CD4-positive, CD25-positive, alpha-beta regulatory T cell (primary cell): ENCODE data around the gene NDP. TPM values are rescaled to one million over a fixed set of nuclear protein-coding genes. Genes with fewer than 3 reads are reported as not detected.

Experiments
- ATAC-seq, 2 donors: fragments of 150-1000 bp; cut with Tn5 transposase; one replicate each; pipeline ENCODE4 v1.10.0; 2021; ENCODE audit warnings: low read depth in 2 of 2, moderate number of reproducible peaks in 2 of 2, moderate library complexity in 1 of 2
- DNase-seq, 3 donors: peaks; one replicate each; pipeline versions ENCODE4 v3.0.0 to v3.0.0-alpha.2; 2012 to 2022; ENCODE audit warnings: mixed read lengths in 1 of 3
- H3K27ac ChIP-seq: one replicate; pipeline ENCODE4 v1.7.0; 2013; ENCODE audit warnings: mild to moderate bottlenecking, low read length; ENCODE audit not compliant: insufficient read depth, poor library complexity, severe bottlenecking
- H3K27me3 ChIP-seq: one replicate; pipeline ENCODE4 v1.7.0; 2013; ENCODE audit warnings: low read length; ENCODE audit not compliant: control insufficient read depth, insufficient read depth
- H3K36me3 ChIP-seq: one replicate; pipeline ENCODE4 v1.7.0; 2013; ENCODE audit warnings: mild to moderate bottlenecking, low read length, moderate library complexity; ENCODE audit not compliant: control insufficient read depth, insufficient read depth
- H3K4me1 ChIP-seq: 2 replicates; pipeline ENCODE4 v1.7.0; 2013; ENCODE audit warnings: mild to moderate bottlenecking, low read length; ENCODE audit not compliant: insufficient read depth, control insufficient read depth, poor library complexity, severe bottlenecking
- H3K4me3 ChIP-seq: one replicate; pipeline ENCODE4 v1.7.0; 2013; ENCODE audit warnings: low read depth, mild to moderate bottlenecking, low read length, moderate library complexity
- H3K9me3 ChIP-seq, 2 experiments: 1 replicate in 1 of 2; 2 replicates in 1 of 2; pipeline ENCODE4 v1.7.0; 2013; ENCODE audit warnings: low read length in 2 of 2, mild to moderate bottlenecking in 1 of 2, moderate library complexity in 1 of 2; ENCODE audit not compliant: control insufficient read depth in 2 of 2
- H3K27ac Mint-ChIP-seq, 3 donors: one replicate each; pipeline ENCODE4 v1.8.0; 2020 to 2022; ENCODE audit warnings: mild to moderate bottlenecking in 3 of 3, mixed read lengths in 3 of 3, moderate library complexity in 2 of 3
- H3K27me3 Mint-ChIP-seq: one replicate; pipeline ENCODE4 v1.8.0; 2022; ENCODE audit warnings: mild to moderate bottlenecking, mixed read lengths
- H3K36me3 Mint-ChIP-seq: one replicate; pipeline ENCODE4 v1.8.0; 2020; ENCODE audit warnings: mixed read lengths
- H3K4me1 Mint-ChIP-seq, 4 donors: one replicate each; pipeline ENCODE4 v1.8.0; 2020 to 2022; ENCODE audit warnings: mixed read lengths in 4 of 4, mild to moderate bottlenecking in 1 of 4
- H3K4me3 Mint-ChIP-seq, 4 donors: one replicate each; pipeline ENCODE4 v1.8.0; 2020 to 2022; ENCODE audit warnings: mild to moderate bottlenecking in 4 of 4, mixed read lengths in 4 of 4, moderate library complexity in 3 of 4
- H3K9me3 Mint-ChIP-seq, 7 donors: one replicate each; pipeline ENCODE4 v1.8.0; 2020 to 2022; ENCODE audit warnings: mixed read lengths in 7 of 7, mild to moderate bottlenecking in 3 of 7, moderate library complexity in 2 of 7
- polyA plus RNA-seq, 4 donors: library from polyadenylated mRNA; unstranded; fragments of 300-500 nt; fragmentation: Illumina TruSeq; gene quantifications; one replicate each; pipeline ENCODE4 v1.2.3, GENCODE V29; 2021
- total RNA-seq: library from RNA; stranded (reverse); gene quantifications from one replicate; pipeline ENCODE4 v1.2.3, GENCODE V29; 2022

The NDP gene
- total and polyA plus RNA-seq, 5 donors from 2014 or later, result not detected

- H3K9me3 Mint-ChIP-seq, result no peaks in the 10 kb centered on the region
- DNase-seq (no peak), ATAC-seq (no peak)
- H3K4me3 Mint-ChIP-seq, result no peak overlapping the region
- no peak overlapping the region for H3K27ac ChIP-seq
- no peaks in the 10 kb centered on the region for H3K9me3 ChIP-seq
- no peak overlapping the region for H3K4me3 ChIP-seq
- H3K36me3 Mint-ChIP-seq, result no peaks in the 10 kb centered on the region
- H3K27ac Mint-ChIP-seq, result no peak overlapping the region
- peaks cover 6% of the 10 kb centered on the region for H3K27me3 Mint-ChIP-seq
- peaks cover 1% of the 10 kb centered on the region for H3K27me3 ChIP-seq
- no peaks in the 10 kb centered on the region for H3K4me1 Mint-ChIP-seq
- H3K36me3 ChIP-seq, result no peaks in the 10 kb centered on the region
- H3K4me1 ChIP-seq, result no peaks in the 10 kb centered on the region
These were observed 63.2 kb downstream of the NDP start for GRCh38 chrX:43910012-43910411.

DNA sequence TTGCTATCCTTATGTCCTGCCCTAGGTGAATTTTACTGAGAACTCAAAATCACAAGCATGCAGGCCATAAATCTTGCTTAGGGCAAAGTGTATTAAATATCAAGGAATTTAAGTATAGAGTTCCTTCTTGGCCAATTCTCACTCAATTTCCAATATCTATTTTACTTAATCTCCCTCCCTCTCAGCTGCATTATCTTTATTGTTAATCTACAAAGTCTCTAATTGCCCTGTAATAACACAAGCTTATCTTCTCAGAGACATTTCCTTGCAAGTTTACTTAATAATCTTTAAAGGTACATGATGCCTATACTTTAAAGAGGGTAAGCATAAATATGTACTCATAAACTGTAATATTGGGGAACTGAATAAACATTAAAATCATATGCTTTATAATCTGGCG, 64.0 kb downstream of the NDP start:
- Mint-ChIP-seq H3K4me1 (no peaks in the 10 kb centered on the region), H3K27me3 (peaks cover 6% of the 10 kb centered on the region), H3K9me3 (peaks cover 0 to 2% (median 0%) of the 10 kb centered on the region in 7 donors), H3K36me3 (no peaks in the 10 kb centered on the region), H3K27ac (no peak overlapping the region), H3K4me3 (no peak overlapping the region)
- Histone ChIP-seq H3K9me3 (no peaks in the 10 kb centered on the region), H3K27ac (no peak overlapping the region), H3K4me3 (no peak overlapping the region), H3K27me3 (peaks cover 1% of the 10 kb centered on the region), H3K36me3 (no peaks in the 10 kb centered on the region), H3K4me1 (no peaks in the 10 kb centered on the region)
- DNase-seq (no peak), ATAC-seq (no peak)

DNA sequence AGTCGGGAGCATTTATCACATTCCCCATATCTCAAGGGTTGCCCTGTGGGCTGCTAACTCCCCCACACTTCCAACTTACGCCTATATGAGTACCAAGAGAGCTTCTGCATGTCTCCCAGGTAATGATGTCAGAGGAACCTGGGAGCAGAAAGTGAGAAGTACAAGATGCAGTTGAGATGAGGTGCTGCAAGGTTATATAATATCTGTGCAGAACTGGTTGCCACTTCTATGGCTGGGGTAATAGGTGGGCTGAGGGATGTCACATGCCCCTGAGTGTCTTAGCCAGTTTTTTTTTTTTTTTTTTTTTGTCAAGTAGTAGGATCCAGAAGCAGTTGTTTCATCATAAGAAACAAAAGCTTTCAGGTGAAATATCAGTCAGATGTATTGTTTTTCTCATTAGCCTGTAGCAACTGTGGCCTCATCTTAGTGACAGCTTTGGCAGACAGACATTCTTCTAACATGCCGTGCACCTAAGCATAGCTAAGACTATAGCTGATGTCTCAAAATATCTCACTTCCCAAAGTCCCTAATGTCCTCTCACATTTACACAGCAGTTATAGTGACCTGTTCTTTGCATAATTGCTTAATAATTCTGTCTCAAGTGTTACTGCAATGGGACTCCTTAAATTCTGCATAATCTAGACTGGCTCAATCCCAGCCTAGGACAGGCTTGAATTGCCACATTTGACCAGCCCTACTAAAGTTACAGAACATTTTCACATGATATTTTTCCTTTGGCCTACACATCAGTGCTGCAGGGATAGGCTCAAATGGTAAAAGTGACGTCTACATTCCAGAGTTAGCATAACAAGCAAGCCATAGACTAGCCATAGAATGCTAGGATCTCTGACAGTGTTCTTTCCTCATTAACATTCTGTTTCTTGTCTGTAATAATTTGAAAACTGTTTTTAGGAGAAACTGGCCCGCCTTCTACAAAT, 73.0 kb downstream of the NDP start:
- DNase-seq (no peak), ATAC-seq (no peak)
- H3K9me3 Mint-ChIP-seq, result peaks cover 0 to 2% (median 0%) of the 10 kb centered on the region in 7 donors
- H3K36me3 Mint-ChIP-seq, result no peaks in the 10 kb centered on the region
- H3K27ac ChIP-seq, result no peak overlapping the region
- H3K27me3 ChIP-seq, result no peaks in the 10 kb centered on the region
- no peak overlapping the region for H3K27ac Mint-ChIP-seq
- H3K27me3 Mint-ChIP-seq, result peaks cover under 1% of the 10 kb centered on the region
- no peak overlapping the region for H3K4me3 ChIP-seq
- H3K4me1 Mint-ChIP-seq, result no peaks in the 10 kb centered on the region
- no peaks in the 10 kb centered on the region for H3K9me3 ChIP-seq
- H3K4me3 Mint-ChIP-seq, result no peak overlapping the region
- no peaks in the 10 kb centered on the region for H3K4me1 ChIP-seq
- no peaks in the 10 kb centered on the region for H3K36me3 ChIP-seq

Other genes starting within 250 kb of the NDP start
- gene MAOB, start 90.9 kb downstream of the NDP start, total RNA-seq, result not detected
- under 1 TPM in 1 of 4 donors, not detected in 3; 0.13 TPM for gene MAOB, start 90.9 kb downstream of the NDP start, polyA plus RNA-seq